ENCODE data around the gene LGR6. TPM values are rescaled to one million over a fixed set of nuclear protein-coding genes. Genes with fewer than 3 reads are reported as not detected.

The LGR6 gene
- total and polyA plus RNA-seq, 3 donors from 2014 or later: 8.1 to 18.4 (median 8.3) TPM

- H3K36me3 ChIP-seq (ENCODE audit: low read depth, missing control alignments): no peaks in the 10 kb centered on the region
- peak; percentile 1 for DNase-seq
- no peak overlapping the region for H3K27ac ChIP-seq
- no peak for TF ChIP-seq POLR2A (IDR thresholded peaks at IDR 0.05)
- no peak for TF ChIP-seq CTCF (IDR thresholded peaks at IDR 0.05)
- H3K4me3 ChIP-seq: no peak overlapping the region
- WGBS, 2 donors: 78 to 80% methylated on average over 4 of the region's 4 CpGs
- no peaks in the 10 kb centered on the region for H3K4me1 ChIP-seq
- no peaks in the 10 kb centered on the region for H3K27me3 ChIP-seq
- H3K9me3 ChIP-seq: no peaks in the 10 kb centered on the region
- intact Hi-C loops (cut with DNase I; ENCODE audit: low total_unique reads): no loop called here
Measured at GRCh38 chr1:202323731-202324130, 130.1 kb downstream of the LGR6 start.

- intact Hi-C loops (cut with DNase I; ENCODE audit: low total_unique reads): no loop called here
- Histone ChIP-seq H3K27ac (no peak overlapping the region), H3K9me3 (no peaks in the 10 kb centered on the region), H3K27me3 (no peaks in the 10 kb centered on the region), H3K36me3 (ENCODE audit: low read depth, missing control alignments) (no peaks in the 10 kb centered on the region), H3K4me3 (no peak overlapping the region), H3K4me1 (no peaks in the 10 kb centered on the region)
- TF ChIP-seq POLR2A (IDR thresholded peaks at IDR 0.05) (no peak), CTCF (IDR thresholded peaks at IDR 0.05) (no peak)
- DNase-seq: no peak
- 91 to 93% methylated on average over 2 of the region's 2 CpGs for WGBS, 2 donors
Measured at GRCh38 chr1:202324646-202325045, 131.0 kb downstream of the LGR6 start.

GRCh38 chr1:202329891-202330290 is 136.3 kb downstream of the LGR6 start:
- no peaks in the 10 kb centered on the region for H3K36me3 ChIP-seq (ENCODE audit: low read depth, missing control alignments)
- intact Hi-C loops (cut with DNase I; ENCODE audit: low total_unique reads): no loop called here
- no peaks in the 10 kb centered on the region for H3K9me3 ChIP-seq
- no peak overlapping the region for H3K4me3 ChIP-seq
- DNase-seq: no peak
- TF ChIP-seq CTCF (IDR thresholded peaks at IDR 0.05) (no peak), POLR2A (IDR thresholded peaks at IDR 0.05) (no peak)
- no peak overlapping the region for H3K27ac ChIP-seq
- H3K4me1 ChIP-seq: peaks cover 7% of the 10 kb centered on the region
- H3K27me3 ChIP-seq: no peaks in the 10 kb centered on the region

GRCh38 chr1:202333861-202334260 is 140.3 kb downstream of the LGR6 start:
- intact Hi-C loops (cut with DNase I; ENCODE audit: low total_unique reads): no loop called here
- Histone ChIP-seq H3K4me1 (peaks cover 7% of the 10 kb centered on the region), H3K36me3 (ENCODE audit: low read depth, missing control alignments) (no peaks in the 10 kb centered on the region), H3K9me3 (no peaks in the 10 kb centered on the region), H3K4me3 (no peak overlapping the region), H3K27ac (peak overlapping the region; percentile 26 to 29), H3K27me3 (no peaks in the 10 kb centered on the region)
- TF ChIP-seq POLR2A (IDR thresholded peaks at IDR 0.05) (no peak), CTCF (IDR thresholded peaks at IDR 0.05) (no peak)
- DNase-seq: no peak
- WGBS, 2 donors: 32 to 45% methylated on average over 4 of the region's 4 CpGs

- no peaks in the 10 kb centered on the region for H3K4me1 ChIP-seq
- DNase-seq: no peak
- no peaks in the 10 kb centered on the region for H3K36me3 ChIP-seq (ENCODE audit: low read depth, missing control alignments)
- H3K4me3 ChIP-seq: no peak overlapping the region
- no peaks in the 10 kb centered on the region for H3K27me3 ChIP-seq
- no peaks in the 10 kb centered on the region for H3K9me3 ChIP-seq
- intact Hi-C loops (cut with DNase I; ENCODE audit: low total_unique reads): no loop called here
- no peak overlapping the region for H3K27ac ChIP-seq
- no peak for TF ChIP-seq POLR2A (IDR thresholded peaks at IDR 0.05)
- peak; percentile 66 to 84 (median 71) for TF ChIP-seq CTCF (IDR thresholded peaks at IDR 0.05)
- WGBS, 2 donors: 76% methylated on average over 4 of the region's 4 CpGs
Measured at GRCh38 chr1:202343652-202344349, 150.2 kb downstream of the LGR6 start.

Data from testis (tissue), 3 donors.